Endodermal cell (in vitro differentiated cells): ENCODE measurements around the gene AGBL3. TPM values are rescaled to one million over a fixed set of nuclear protein-coding genes. Genes with fewer than 3 reads are reported as not detected.

Experiments
- DNase-seq: peaks from one replicate; pipeline ENCODE4 v3.0.0-alpha.2; 2017
- H3K27ac ChIP-seq: 2 replicates; pipeline ENCODE4 v1.5.1; 2013; ENCODE audit warnings: mild to moderate bottlenecking, low read depth, low read length, moderate library complexity
- H3K27me3 ChIP-seq: 2 replicates; pipeline ENCODE4 v1.6.1; 2013; ENCODE audit warnings: mild to moderate bottlenecking, low read length, moderate library complexity; ENCODE audit not compliant: insufficient read depth, control insufficient read depth, poor library complexity, severe bottlenecking
- H3K36me3 ChIP-seq: 2 replicates; pipeline ENCODE4 v1.7.0; 2013; ENCODE audit warnings: mild to moderate bottlenecking, low read length, moderate library complexity; ENCODE audit not compliant: control insufficient read depth, insufficient read depth
- H3K4me1 ChIP-seq: one replicate; pipeline ENCODE4 v1.7.0; 2013; ENCODE audit warnings: low read length; ENCODE audit not compliant: control insufficient read depth, insufficient read depth
- H3K4me3 ChIP-seq: 2 replicates; pipeline ENCODE4 v1.5.1; 2013; ENCODE audit warnings: mild to moderate bottlenecking, low read length, moderate library complexity
- H3K9ac ChIP-seq: 2 replicates; pipeline ENCODE4 v1.6.1; 2013; ENCODE audit warnings: mild to moderate bottlenecking, low read length, moderate library complexity; ENCODE audit not compliant: poor library complexity, severe bottlenecking; ENCODE audit errors: extremely low read depth
- H3K9me3 ChIP-seq: 2 replicates; pipeline ENCODE4 v1.6.1; 2013; ENCODE audit warnings: mild to moderate bottlenecking, low read length, moderate library complexity; ENCODE audit not compliant: control insufficient read depth
- H3K27ac Mint-ChIP-seq: 2 replicates; pipeline ENCODE4 v1.8.0; 2020; ENCODE audit warnings: mixed read lengths
- H3K27me3 Mint-ChIP-seq: 2 replicates; pipeline ENCODE4 v1.8.0; 2021; ENCODE audit warnings: mild to moderate bottlenecking, mixed read lengths; ENCODE audit not compliant: insufficient read depth
- H3K36me3 Mint-ChIP-seq: 2 replicates; pipeline ENCODE4 v1.8.0; 2020; ENCODE audit warnings: low read depth, mixed read lengths
- H3K4me1 Mint-ChIP-seq: 2 replicates; pipeline ENCODE4 v1.8.0; 2020; ENCODE audit warnings: mixed read lengths
- H3K4me3 Mint-ChIP-seq: 2 replicates; pipeline ENCODE4 v1.8.0; 2020; ENCODE audit warnings: mild to moderate bottlenecking, moderate library complexity, mixed read lengths
- H3K9me3 Mint-ChIP-seq: 2 replicates; pipeline ENCODE4 v1.8.0; 2020; ENCODE audit warnings: mild to moderate bottlenecking, mixed read lengths
- CTCF ChIP-seq: fragments of 200-600 bp; sonication (generic); conservative IDR thresholded peaks from 2 replicates; pipeline ENCODE4 v1.5.0; 2021; ENCODE audit warnings: antibody characterized with exemption, mild to moderate bottlenecking
- WGBS, 2 experiments: methylation state at CpG; one replicate each; pipeline versions ENCODE4 v1.1.5 to v1.1.7; 2013; ENCODE audit warnings: missing lambda C conversion rate in 2 of 2, mixed read lengths in 1 of 2; ENCODE audit not compliant: insufficient coverage in 1 of 2, insufficient read length in 1 of 2; 5-methylcytosine and 5-hydroxymethylcytosine counted together
- total RNA-seq, 2 donors: library from RNA; stranded (reverse); fragmentation: NEBNext Ultra II Directional in 1 of 2; extraction: Animal tissue kit (Norgen Biotek cat#: 25700) in 1 of 2; gene quantifications; 2 replicates in 1 of 2; 3 replicates in 1 of 2; pipeline ENCODE4 v1.2.1, GENCODE V29; 2021

Gene AGBL3
- total RNA-seq, 2 donors from 2014 or later: 2.6 to 5.0 TPM

GRCh38 chr7:135151132-135151531, 164.8 kb downstream of the AGBL3 start:
- Histone ChIP-seq H3K4me1 (no peaks in the 10 kb centered on the region), H3K27ac (no peak overlapping the region), H3K36me3 (no peaks in the 10 kb centered on the region), H3K9ac (no peak overlapping the region), H3K9me3 (peaks cover 14% of the 10 kb centered on the region), H3K27me3 (no peaks in the 10 kb centered on the region), H3K4me3 (no peak overlapping the region)
- 92 to 94% methylated on average over 2 of the region's 2 CpGs for WGBS, 2 experiments
- Mint-ChIP-seq H3K27me3 (no peaks in the 10 kb centered on the region), H3K9me3 (peaks cover 31% of the 10 kb centered on the region), H3K36me3 (peaks cover 7% of the 10 kb centered on the region), H3K4me1 (no peaks in the 10 kb centered on the region), H3K27ac (no peak overlapping the region), H3K4me3 (no peak overlapping the region)
- no peak for DNase-seq
- no peak for TF ChIP-seq CTCF

- Mint-ChIP-seq H3K36me3 (peaks cover 11% of the 10 kb centered on the region), H3K9me3 (peaks cover 35% of the 10 kb centered on the region), H3K27ac (no peak overlapping the region), H3K27me3 (no peaks in the 10 kb centered on the region), H3K4me1 (no peaks in the 10 kb centered on the region), H3K4me3 (no peak overlapping the region)
- no peak for DNase-seq
- no peak overlapping the region for H3K9ac ChIP-seq
- WGBS, 2 experiments: 77 to 80% methylated on average over 6 of the region's 6 CpGs
- H3K27me3 ChIP-seq: no peaks in the 10 kb centered on the region
- H3K36me3 ChIP-seq: no peaks in the 10 kb centered on the region
- no peak overlapping the region for H3K27ac ChIP-seq
- peaks cover 18% of the 10 kb centered on the region for H3K9me3 ChIP-seq
- H3K4me3 ChIP-seq: no peak overlapping the region
- TF ChIP-seq CTCF: no peak
- H3K4me1 ChIP-seq: no peaks in the 10 kb centered on the region
These were observed 165.2 kb downstream of the AGBL3 start for GRCh38 chr7:135151533-135151932.

- no peaks in the 10 kb centered on the region for H3K36me3 ChIP-seq
- 86 to 100% methylated on average over 1 of the region's 1 CpG for WGBS, 2 experiments
- Mint-ChIP-seq H3K9me3 (peaks cover 45% of the 10 kb centered on the region), H3K27ac (no peak overlapping the region), H3K36me3 (peaks cover 20% of the 10 kb centered on the region), H3K4me3 (no peak overlapping the region), H3K27me3 (no peaks in the 10 kb centered on the region), H3K4me1 (no peaks in the 10 kb centered on the region)
- DNase-seq: no peak
- H3K27me3 ChIP-seq: no peaks in the 10 kb centered on the region
- TF ChIP-seq CTCF: no peak
- peaks cover 27% of the 10 kb centered on the region for H3K9me3 ChIP-seq
- no peak overlapping the region for H3K27ac ChIP-seq
- no peaks in the 10 kb centered on the region for H3K4me1 ChIP-seq
- H3K4me3 ChIP-seq: no peak overlapping the region
- H3K9ac ChIP-seq: no peak overlapping the region
These were observed 166.1 kb downstream of the AGBL3 start for GRCh38 chr7:135152442-135152841.
